RWPE2 (cell line): Measurements from ENCODE around the gene BGN.

ENCODE experiments used
- ATAC-seq: fragments of 200-7000 bp; cut with Tn5 transposase; 3 replicates; pipeline ENCODE4 v1.9.1; 2021; ENCODE audit warnings: low read depth
- DNase-seq: peaks from one replicate; pipeline ENCODE4 v3.0.0-alpha.2; 2020; ENCODE audit warnings: low spot score
- H3K27ac ChIP-seq: fragments of 450-650 bp; 2 replicates; pipeline ENCODE4 v1.5.1; 2017; ENCODE audit warnings: mild to moderate bottlenecking; ENCODE audit not compliant: poor library complexity, severe bottlenecking
- H3K27me3 ChIP-seq: fragments of 250-450 bp; sonication (Bioruptor Pico); 2 replicates; pipeline ENCODE4 v1.5.1; 2021; ENCODE audit warnings: mild to moderate bottlenecking, moderate library complexity; ENCODE audit not compliant: insufficient read depth, poor library complexity, severe bottlenecking
- H3K36me3 ChIP-seq: fragments of 250-450 bp; sonication (Bioruptor Pico); 2 replicates; pipeline ENCODE4 v1.5.1; 2020; ENCODE audit warnings: low read depth, mild to moderate bottlenecking, moderate library complexity
- H3K4me1 ChIP-seq: fragments of 250-450 bp; sonication (Bioruptor Pico); 2 replicates; pipeline ENCODE4 v1.5.1; 2021; ENCODE audit warnings: mild to moderate bottlenecking, moderate library complexity; ENCODE audit not compliant: insufficient read depth, poor library complexity, severe bottlenecking
- H3K4me3 ChIP-seq: fragments of 250-450 bp; sonication (Bioruptor Pico); 2 replicates; pipeline ENCODE4 v1.5.1; 2021; ENCODE audit warnings: mild to moderate bottlenecking, moderate library complexity; ENCODE audit not compliant: severe bottlenecking
- H3K9me3 ChIP-seq: fragments of 250-450 bp; sonication (Bioruptor Pico); 2 replicates; pipeline ENCODE4 v1.5.1; 2021; ENCODE audit warnings: mild to moderate bottlenecking, moderate library complexity; ENCODE audit not compliant: severe bottlenecking
- TF ChIP-seq, protein P1 (sequence below): fragments of 450-650 bp; IDR thresholded peaks from one replicate; pipeline ENCODE4 v1.5.1; 2017; ENCODE audit warnings: mild to moderate bottlenecking, moderate library complexity; ENCODE audit not compliant: poor library complexity, severe bottlenecking

Gene BGN

DNA sequence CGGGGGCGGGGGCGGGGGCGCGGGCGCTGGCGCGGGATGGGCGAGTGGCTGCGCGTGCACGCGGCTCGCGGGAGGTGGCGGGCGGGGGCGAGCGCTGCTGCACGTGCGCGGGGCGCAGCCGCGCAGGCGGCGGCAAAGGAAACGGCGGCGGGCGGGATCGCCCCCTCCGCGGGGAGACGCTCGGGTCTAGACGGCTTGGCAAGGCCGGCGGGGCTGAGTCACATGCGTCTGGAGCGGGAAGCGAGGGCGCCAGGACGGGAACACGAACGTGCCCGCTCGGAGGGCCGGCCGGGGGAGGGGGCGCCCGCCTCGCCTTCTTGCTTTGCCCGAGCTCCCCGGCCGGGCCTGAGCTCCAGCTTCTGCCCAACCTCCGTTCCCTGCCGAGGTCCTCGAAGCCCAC lies 20.1 kb upstream of the BGN start:
- no peaks in the 10 kb centered on the region for H3K27me3 ChIP-seq
- no peaks in the 10 kb centered on the region for H3K36me3 ChIP-seq
- no peaks in the 10 kb centered on the region for H3K4me1 ChIP-seq
- H3K9me3 ChIP-seq = no peaks in the 10 kb centered on the region
- no peak overlapping the region for H3K4me3 ChIP-seq
- no peak for DNase-seq
- H3K27ac ChIP-seq = no peak overlapping the region
- ATAC-seq = no peak
- TF ChIP-seq, protein P1, sequence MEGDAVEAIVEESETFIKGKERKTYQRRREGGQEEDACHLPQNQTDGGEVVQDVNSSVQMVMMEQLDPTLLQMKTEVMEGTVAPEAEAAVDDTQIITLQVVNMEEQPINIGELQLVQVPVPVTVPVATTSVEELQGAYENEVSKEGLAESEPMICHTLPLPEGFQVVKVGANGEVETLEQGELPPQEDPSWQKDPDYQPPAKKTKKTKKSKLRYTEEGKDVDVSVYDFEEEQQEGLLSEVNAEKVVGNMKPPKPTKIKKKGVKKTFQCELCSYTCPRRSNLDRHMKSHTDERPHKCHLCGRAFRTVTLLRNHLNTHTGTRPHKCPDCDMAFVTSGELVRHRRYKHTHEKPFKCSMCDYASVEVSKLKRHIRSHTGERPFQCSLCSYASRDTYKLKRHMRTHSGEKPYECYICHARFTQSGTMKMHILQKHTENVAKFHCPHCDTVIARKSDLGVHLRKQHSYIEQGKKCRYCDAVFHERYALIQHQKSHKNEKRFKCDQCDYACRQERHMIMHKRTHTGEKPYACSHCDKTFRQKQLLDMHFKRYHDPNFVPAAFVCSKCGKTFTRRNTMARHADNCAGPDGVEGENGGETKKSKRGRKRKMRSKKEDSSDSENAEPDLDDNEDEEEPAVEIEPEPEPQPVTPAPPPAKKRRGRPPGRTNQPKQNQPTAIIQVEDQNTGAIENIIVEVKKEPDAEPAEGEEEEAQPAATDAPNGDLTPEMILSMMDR = no peak

DNA sequence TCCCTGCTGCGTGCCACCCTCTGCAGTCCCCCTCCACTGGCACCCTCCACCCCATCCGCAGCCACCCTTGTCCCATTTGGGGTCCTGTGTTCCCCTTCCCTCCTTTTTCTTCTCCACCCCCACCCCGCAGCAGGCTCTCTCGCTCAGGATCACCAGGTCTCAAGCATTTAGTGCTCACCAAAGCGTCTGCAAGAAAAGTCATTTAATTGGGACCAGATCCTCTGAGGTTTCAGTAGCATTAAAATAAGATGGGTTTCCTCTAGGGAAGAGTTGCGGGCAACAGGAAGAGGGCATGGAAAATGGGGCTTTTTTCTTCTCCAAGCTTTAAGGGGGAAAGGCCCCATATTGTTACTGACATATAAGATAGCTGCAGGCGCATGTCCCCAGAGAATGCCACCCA lies 19.5 kb upstream of the BGN start:
- ATAC-seq (no peak), DNase-seq (no peak)
- Histone ChIP-seq H3K27ac (no peak overlapping the region), H3K27me3 (no peaks in the 10 kb centered on the region), H3K4me1 (no peaks in the 10 kb centered on the region), H3K4me3 (no peak overlapping the region), H3K9me3 (no peaks in the 10 kb centered on the region), H3K36me3 (no peaks in the 10 kb centered on the region)
- TF ChIP-seq, protein P1 = no peak

DNA sequence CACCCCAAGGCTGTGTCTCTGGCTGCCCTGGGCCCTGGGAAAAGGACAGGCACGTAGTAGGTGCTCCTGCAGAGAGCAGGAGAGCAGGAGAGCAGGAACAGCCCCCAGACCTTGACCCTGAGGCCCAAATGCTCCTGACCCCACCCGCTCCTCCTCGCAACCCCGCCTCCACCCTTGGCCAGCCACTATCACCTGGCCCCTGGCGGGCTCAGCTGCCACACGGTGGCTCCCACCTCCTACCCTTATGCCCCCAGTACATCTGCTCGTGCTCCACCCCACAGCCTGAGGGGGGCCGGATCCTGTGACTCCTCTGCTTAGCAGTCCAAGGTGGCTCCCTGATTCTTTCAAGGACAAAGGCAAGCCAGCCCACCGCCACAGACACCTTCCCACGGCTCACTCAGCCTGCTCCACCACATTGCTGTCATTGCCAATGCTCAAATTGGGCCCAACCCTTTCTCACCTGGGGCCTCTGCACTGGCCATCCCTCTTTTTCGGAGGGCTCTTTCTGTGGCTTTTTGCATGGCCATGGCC lies 19.0 kb upstream of the BGN start:
- ATAC-seq = no peak
- Histone ChIP-seq H3K27ac (no peak overlapping the region), H3K4me1 (no peaks in the 10 kb centered on the region), H3K9me3 (no peaks in the 10 kb centered on the region), H3K27me3 (no peaks in the 10 kb centered on the region), H3K36me3 (no peaks in the 10 kb centered on the region), H3K4me3 (no peak overlapping the region)
- no peak for DNase-seq
- TF ChIP-seq, protein P1 = no peak

DNA sequence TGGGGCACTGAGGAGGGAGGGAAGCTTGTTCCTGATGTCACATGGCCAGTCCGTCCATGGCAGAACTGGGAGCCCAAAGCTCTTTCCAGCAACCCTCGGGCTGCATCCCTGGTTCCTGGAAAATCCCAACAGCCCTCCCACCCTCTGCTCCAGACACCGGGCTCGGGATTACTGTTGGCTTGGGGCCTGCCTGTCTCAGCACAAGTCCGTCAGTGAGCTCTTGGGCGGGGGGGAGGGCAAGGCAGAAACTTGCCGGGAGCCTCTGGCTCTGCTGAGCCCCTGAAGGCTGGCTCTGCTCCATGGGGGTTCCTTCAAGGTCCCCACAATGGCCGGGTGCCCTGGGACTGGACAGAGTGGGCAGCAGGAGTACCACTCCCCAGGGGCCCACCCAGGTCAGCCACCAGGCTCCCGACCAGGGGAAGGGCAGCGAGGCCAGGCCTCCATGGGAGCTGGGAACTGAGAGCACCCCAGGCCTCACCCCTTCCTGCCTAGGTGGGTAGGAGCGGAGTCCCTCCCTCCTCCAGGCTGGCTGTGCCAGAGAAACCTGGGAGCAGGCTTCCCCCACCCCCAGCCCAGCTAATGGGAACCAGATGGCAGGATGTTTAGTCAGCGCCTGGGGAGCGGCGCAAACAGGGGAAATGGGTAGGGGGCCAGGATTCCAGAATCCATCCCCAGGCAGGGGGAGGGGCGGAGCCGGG lies 18.0 kb upstream of the BGN start:
- ATAC-seq (no peak), DNase-seq (no peak)
- Histone ChIP-seq H3K27me3 (no peaks in the 10 kb centered on the region), H3K27ac (no peak overlapping the region), H3K9me3 (no peaks in the 10 kb centered on the region), H3K4me1 (no peaks in the 10 kb centered on the region), H3K36me3 (no peaks in the 10 kb centered on the region), H3K4me3 (no peak overlapping the region)
- TF ChIP-seq, protein P1 = no peak

DNA sequence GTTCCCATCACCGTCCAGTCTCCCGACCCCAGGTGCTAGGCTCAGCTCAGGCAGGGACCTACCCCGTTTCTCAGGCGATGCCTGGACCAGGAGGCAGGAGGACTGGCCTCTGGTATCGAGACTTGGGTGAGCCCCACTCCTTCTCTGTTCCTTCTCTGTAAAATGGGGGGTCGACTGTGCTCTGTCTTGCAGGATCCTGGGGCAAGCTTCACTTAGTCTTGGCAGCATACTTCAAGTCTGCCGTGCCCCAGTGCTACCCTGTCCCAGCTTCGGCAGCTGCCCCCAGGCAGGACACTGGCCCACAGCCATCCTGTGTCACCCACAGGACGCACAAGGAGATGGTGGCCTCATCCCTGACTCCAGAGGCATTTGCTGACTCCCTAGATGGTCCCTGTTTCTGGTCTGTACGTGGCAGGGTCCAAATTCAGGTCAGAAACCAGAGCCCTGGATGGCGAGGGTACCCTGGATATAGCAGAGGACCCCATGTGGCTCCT lies 17.4 kb upstream of the BGN start:
- ATAC-seq (no peak), DNase-seq (no peak)
- Histone ChIP-seq H3K9me3 (no peaks in the 10 kb centered on the region), H3K4me1 (no peaks in the 10 kb centered on the region), H3K27ac (no peak overlapping the region), H3K27me3 (no peaks in the 10 kb centered on the region), H3K4me3 (no peak overlapping the region), H3K36me3 (no peaks in the 10 kb centered on the region)
- TF ChIP-seq, protein P1 = no peak
